Hippocampal formation (tissue), 2 donors: Measurements from ENCODE around the gene GATB.

ENCODE experiments used
- DNase-seq, 2 donors: peaks; one replicate each; lab custom pipeline; 2025; lab: John Stamatoyannopoulos, UW

GATB gene

GRCh38 chr4:151760712-151761661 lies at the start of gene GATB:
Gene GATB (minus strand): TSS chr4:151761007. CDS start chr4:151760982, 25 bp downstream.
- DNase-seq = peak; percentile 96 to 98

- no peak for DNase-seq
Observed at GRCh38 chr4:151810476-151810875, 49.7 kb upstream of the GATB start.

DNA sequence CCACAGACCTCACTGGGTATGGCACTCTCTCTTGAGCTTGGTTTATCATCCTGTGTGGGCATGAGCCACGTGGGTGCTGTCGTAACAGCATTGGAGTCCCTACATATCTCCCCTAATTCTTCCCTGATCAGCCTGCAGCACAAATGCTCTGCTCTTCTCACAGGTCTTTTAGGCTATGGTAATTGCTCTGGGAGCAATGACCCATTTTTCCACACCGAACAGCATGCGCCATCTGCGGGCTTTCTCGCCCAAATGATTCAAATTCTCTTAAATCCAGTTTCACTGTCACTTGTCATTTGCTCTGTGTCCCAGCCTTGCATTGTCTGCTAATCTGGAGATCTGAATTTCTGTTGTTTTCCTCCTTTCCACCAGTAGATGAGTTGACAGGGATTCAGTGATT lies 48.9 kb upstream of the GATB start:
- no peak for DNase-seq

DNA sequence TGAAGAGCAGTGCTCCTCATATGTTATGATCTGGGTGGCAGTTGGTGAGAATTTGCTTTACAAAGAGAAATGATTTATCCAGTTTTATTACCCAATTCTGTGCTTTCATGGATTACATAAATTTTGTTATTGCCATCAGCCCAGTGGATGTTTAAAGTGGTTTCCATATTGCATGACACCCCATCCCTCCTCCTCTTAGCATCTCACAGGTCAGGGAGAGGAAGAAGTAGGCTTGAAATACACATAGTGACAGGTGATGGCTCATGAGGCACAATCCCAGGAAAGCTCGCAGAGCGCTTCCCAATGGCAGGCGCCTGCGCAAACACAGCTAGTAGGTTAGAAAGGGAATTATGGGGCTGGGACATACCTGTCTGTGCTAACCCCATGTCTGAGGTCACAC lies 47.7 kb upstream of the GATB start:
- no peak for DNase-seq

GRCh38 chr4:151808120-151808529 lies 47.3 kb upstream of the GATB start:
- DNase-seq = no peak

- DNase-seq = no peak
Observed at GRCh38 chr4:151807220-151807619, 46.4 kb upstream of the GATB start.

- DNase-seq = no peak
Observed at GRCh38 chr4:151806511-151806927, 45.7 kb upstream of the GATB start.

DNA sequence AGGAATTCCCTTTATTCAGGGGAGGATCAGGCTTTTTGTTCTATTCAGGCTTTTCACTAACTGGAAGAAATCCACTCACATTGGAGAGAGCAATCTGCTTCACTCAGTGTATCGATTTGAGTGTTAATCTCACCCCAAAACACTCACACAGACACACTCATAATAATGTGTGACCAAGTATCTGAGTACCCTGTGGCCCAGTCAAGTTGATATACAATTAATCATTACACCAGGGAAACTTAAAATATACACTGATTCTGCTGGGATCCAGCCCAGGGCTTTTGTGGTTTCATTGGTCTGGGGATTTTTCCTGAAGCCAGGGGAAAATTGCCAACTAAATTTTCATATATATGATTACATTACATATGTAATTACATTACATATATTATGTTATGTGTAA lies 44.0 kb upstream of the GATB start:
- DNase-seq = no peak

DNA sequence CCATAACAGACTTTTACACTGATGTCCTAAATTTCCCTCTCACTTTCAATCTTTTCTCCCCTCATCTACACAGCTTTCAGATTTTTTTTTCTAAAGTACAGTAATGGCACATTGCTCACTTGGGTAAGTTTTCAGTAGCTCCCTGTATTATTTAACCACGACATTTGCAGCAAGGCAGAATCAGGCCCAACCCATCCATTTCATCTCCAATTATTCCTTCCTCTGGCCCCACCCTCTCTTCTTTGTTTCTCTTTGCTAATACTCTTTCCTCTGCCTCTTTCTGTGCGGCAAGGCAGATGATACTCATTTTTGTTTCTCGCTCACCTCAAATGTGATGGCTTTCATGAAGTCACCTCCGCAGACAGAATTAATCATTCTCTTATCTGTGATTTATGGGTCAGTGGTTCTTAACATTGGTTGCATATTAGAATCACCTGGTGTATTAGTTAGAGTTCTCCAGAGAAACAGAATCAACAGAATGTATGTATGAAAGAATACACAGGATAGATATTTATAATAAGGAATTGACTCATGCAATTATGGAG lies 43.4 kb upstream of the GATB start:
- no peak for DNase-seq

DNA sequence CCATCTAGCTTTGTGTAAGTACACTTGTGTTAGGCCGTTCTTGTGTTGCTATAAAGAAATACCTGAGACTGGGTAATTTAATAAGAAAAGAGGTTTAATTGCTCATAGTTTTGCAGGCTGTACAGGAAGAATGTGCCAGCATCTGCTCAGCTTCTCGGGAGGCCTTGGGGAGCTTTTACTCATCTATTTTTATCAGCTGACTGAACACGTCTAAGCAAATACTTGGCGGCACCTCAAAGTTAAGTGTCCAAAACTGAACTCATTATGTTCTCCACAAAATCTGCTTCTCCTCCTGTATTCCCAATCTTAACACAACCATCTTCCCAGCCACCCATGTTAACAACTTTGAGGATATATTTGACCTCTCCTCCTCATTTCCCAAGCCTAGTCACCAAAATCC lies 42.4 kb upstream of the GATB start:
- DNase-seq = no peak

- DNase-seq = no peak
Observed at GRCh38 chr4:151801547-151802516, 41.0 kb upstream of the GATB start.

DNA sequence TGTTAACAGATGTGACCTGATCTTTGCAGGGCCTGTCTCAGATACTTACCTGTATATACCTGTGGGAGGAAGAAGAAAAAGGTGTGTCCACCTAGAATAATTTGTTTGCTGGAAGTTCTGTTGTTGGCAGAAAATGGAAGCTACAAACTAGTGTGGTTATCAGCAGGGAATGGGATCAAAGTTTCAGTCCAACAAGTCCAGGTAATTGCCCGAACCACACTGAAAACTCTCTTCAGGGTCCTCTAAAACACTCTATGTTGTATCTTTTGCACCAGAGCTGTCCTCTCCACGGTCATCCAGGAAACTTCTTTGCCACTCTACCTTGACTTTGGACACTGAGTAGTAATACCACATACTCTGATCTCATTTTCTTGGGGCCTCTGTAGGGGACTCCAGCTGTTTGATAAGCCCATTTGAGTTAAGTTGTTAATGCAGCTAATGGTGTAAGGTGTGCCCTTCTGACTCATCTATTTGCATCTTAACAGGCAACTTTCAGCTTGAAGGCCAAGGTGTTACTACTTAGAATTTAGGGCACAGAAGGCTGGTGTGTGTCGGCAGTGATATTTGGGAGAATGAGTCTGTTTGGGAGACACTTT lies 38.7 kb upstream of the GATB start:
- DNase-seq = no peak

DNA sequence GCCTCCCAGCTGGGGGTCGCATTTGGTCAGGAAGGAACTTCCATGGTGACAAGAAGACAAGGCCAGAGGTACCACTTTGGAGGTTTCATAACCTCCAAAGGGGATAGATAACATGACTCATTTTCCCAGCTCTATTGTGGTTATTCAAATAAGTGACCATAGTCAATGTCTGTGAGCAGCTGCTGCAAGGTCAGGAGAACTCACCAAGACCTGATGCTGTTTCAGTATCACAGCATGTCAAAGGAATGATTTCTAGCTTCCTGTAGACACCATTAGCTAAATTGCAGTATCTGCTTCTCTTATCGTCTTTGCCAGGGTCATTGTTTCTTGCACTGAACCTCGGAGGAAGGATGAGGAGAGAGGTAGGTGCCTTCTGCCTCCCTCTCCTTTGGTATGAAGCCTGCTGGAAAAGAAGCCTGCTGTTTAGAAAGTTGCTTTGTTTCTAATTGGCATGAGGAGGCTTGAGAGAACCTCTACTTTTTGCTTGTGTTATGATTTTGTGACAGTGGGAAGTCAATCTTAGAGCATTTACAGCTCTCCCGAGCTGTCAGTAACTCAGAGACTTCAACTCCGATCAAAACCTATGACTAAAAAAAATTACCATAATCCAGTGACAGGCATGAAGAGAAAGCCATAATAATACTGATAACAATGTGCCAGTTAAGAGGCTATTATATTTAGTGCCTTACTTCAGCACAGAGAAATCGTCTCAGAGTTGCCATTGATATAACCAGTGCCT lies 38.0 kb upstream of the GATB start:
- DNase-seq = no peak

- no peak for DNase-seq
Observed at GRCh38 chr4:151797853-151798252, 37.0 kb upstream of the GATB start.

DNA sequence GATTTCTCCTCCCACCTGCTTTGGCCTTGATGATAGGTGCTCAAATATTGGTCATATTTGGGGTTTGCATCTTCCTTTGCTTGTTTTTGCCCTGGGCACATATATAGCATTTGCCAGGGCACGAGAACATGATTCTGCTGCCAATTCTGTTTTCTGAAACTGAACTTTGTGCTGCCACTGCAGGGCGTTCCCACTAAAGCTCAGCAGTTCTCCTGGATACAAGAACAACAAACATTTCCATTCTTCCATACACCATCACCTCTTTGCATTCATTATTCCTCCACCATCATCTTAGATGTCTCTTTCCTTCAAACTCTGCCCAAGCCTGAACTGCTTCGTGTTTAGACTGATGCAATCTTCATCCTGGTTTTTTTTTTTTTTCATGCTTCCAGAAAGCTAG lies 36.3 kb upstream of the GATB start:
- DNase-seq = no peak

DNA sequence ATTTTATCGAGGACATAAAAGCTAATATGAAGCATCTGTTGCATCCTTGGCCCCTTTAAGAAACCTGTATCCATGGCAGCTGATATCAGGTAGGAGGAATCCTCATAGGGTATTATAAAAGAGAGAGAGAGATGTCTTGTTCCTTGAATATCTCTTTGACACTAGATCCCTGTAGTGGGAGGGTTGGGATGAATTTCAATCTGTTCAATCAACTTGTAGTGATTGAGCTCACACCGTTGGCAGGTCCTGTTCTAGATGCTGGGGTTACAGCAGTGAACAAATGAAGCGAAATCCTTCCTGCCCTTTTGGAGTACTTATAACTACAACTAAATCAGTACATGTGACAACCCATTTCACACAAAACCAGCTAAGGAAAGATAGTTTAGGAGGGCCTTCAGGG lies 35.3 kb upstream of the GATB start:
- no peak for DNase-seq

DNA sequence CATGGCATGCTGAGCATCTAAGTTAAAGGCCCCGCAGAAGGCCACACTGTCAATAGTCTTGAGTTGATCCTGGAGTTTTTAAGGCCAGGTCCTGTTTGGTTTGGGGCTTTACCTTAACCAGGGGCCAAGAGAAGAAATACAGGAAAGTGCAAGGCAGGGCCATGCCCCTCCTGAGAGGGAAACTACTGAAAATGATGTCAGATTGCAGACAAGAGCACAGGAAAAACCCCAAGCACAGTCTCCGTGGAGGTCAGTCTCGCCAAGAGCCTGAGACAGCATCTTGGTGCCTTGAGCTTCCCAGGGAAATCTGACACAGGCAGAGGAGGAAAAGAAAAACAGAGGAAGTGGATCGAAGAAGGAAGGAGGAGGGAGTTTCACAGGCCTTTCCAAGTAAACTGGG lies 32.2 kb upstream of the GATB start:
- DNase-seq = no peak

GRCh38 chr4:151792530-151792929 lies 31.7 kb upstream of the GATB start:
- DNase-seq = no peak

- DNase-seq = no peak
Observed at GRCh38 chr4:151788021-151788420, 27.2 kb upstream of the GATB start.

GRCh38 chr4:151786158-151786495 lies 25.3 kb upstream of the GATB start:
- no peak for DNase-seq

- DNase-seq = no peak
Observed at GRCh38 chr4:151785484-151786157, 24.8 kb upstream of the GATB start.
